ENCODE data around the gene CISH.

CISH gene

DNA sequence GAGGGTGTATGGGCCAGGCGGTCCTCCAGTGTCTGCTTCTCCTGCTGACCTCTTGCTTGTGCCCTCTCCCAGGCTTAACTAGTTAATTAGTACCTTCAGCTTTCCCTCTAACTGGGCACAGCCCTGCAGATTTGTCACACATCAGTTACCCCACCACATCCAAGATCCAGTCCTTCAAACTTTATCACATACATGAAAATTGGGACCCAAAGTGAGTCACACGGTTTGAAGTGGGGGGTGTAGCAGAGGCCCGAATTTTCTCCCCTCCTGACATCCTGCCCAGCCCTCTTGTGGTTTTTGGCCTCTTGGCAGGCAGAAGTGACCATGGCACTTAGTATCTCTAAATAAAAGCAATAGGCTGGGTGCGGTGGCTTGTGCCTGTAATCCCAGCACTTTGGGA lies 9.2 kb upstream of the CISH start:
- TF ChIP-seq ZFP30 (CRISPR knock-in tag; IDR thresholded peaks at IDR 0.05) = no peak
- TF ChIP-seq PPARA (CRISPR knock-in tag; IDR thresholded peaks at IDR 0.05; ENCODE audit: borderline replicate concordance) = no peak
- no peak for TF ChIP-seq GLIS3 (CRISPR knock-in tag; IDR thresholded peaks at IDR 0.05)
- TF ChIP-seq, protein P1, sequence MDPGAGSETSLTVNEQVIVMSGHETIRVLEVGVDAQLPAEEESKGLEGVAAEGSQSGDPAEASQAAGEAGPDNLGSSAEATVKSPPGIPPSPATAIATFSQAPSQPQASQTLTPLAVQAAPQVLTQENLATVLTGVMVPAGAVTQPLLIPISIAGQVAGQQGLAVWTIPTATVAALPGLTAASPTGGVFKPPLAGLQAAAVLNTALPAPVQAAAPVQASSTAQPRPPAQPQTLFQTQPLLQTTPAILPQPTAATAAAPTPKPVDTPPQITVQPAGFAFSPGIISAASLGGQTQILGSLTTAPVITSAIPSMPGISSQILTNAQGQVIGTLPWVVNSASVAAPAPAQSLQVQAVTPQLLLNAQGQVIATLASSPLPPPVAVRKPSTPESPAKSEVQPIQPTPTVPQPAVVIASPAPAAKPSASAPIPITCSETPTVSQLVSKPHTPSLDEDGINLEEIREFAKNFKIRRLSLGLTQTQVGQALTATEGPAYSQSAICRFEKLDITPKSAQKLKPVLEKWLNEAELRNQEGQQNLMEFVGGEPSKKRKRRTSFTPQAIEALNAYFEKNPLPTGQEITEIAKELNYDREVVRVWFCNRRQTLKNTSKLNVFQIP (CRISPR knock-in tag; IDR thresholded peaks at IDR 0.05; ENCODE audit: borderline replicate concordance, low read depth) = no peak
- TF ChIP-seq, protein P2, sequence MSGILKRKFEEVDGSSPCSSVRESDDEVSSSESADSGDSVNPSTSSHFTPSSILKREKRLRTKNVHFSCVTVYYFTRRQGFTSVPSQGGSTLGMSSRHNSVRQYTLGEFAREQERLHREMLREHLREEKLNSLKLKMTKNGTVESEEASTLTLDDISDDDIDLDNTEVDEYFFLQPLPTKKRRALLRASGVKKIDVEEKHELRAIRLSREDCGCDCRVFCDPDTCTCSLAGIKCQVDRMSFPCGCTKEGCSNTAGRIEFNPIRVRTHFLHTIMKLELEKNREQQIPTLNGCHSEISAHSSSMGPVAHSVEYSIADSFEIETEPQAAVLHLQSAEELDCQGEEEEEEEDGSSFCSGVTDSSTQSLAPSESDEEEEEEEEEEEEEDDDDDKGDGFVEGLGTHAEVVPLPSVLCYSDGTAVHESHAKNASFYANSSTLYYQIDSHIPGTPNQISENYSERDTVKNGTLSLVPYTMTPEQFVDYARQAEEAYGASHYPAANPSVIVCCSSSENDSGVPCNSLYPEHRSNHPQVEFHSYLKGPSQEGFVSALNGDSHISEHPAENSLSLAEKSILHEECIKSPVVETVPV (CRISPR knock-in tag; IDR thresholded peaks at IDR 0.05) = no peak
- no peak for TF ChIP-seq ESRRG (CRISPR knock-in tag; IDR thresholded peaks at IDR 0.05)
- TF ChIP-seq ZNF70 (CRISPR knock-in tag; IDR thresholded peaks at IDR 0.05) = no peak
- no peak for TF ChIP-seq ZC3H10 (CRISPR knock-in tag; IDR thresholded peaks at IDR 0.05)
- TF ChIP-seq, protein P3, sequence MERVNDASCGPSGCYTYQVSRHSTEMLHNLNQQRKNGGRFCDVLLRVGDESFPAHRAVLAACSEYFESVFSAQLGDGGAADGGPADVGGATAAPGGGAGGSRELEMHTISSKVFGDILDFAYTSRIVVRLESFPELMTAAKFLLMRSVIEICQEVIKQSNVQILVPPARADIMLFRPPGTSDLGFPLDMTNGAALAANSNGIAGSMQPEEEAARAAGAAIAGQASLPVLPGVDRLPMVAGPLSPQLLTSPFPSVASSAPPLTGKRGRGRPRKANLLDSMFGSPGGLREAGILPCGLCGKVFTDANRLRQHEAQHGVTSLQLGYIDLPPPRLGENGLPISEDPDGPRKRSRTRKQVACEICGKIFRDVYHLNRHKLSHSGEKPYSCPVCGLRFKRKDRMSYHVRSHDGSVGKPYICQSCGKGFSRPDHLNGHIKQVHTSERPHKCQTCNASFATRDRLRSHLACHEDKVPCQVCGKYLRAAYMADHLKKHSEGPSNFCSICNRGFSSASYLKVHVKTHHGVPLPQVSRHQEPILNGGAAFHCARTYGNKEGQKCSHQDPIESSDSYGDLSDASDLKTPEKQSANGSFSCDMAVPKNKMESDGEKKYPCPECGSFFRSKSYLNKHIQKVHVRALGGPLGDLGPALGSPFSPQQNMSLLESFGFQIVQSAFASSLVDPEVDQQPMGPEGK (CRISPR knock-in tag; IDR thresholded peaks at IDR 0.05; ENCODE audit: borderline replicate concordance) = no peak
- TF ChIP-seq, protein P4, sequence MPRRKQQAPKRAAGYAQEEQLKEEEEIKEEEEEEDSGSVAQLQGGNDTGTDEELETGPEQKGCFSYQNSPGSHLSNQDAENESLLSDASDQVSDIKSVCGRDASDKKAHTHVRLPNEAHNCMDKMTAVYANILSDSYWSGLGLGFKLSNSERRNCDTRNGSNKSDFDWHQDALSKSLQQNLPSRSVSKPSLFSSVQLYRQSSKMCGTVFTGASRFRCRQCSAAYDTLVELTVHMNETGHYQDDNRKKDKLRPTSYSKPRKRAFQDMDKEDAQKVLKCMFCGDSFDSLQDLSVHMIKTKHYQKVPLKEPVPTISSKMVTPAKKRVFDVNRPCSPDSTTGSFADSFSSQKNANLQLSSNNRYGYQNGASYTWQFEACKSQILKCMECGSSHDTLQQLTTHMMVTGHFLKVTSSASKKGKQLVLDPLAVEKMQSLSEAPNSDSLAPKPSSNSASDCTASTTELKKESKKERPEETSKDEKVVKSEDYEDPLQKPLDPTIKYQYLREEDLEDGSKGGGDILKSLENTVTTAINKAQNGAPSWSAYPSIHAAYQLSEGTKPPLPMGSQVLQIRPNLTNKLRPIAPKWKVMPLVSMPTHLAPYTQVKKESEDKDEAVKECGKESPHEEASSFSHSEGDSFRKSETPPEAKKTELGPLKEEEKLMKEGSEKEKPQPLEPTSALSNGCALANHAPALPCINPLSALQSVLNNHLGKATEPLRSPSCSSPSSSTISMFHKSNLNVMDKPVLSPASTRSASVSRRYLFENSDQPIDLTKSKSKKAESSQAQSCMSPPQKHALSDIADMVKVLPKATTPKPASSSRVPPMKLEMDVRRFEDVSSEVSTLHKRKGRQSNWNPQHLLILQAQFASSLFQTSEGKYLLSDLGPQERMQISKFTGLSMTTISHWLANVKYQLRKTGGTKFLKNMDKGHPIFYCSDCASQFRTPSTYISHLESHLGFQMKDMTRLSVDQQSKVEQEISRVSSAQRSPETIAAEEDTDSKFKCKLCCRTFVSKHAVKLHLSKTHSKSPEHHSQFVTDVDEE (CRISPR knock-in tag; IDR thresholded peaks at IDR 0.05) = no peak
- TF ChIP-seq ISL1 (CRISPR knock-in tag; IDR thresholded peaks at IDR 0.05) = no peak
- TF ChIP-seq TOX (CRISPR knock-in tag; IDR thresholded peaks at IDR 0.05; ENCODE audit: borderline replicate concordance) = no peak
- no peak for TF ChIP-seq RARB (CRISPR knock-in tag; IDR thresholded peaks at IDR 0.05)
- TF ChIP-seq ZFP3 (CRISPR knock-in tag; IDR thresholded peaks at IDR 0.05) = no peak
- no peak for TF ChIP-seq BACH2 (CRISPR knock-in tag; IDR thresholded peaks at IDR 0.05; ENCODE audit: borderline replicate concordance)
- TF ChIP-seq ARNTL (CRISPR knock-in tag; IDR thresholded peaks at IDR 0.05; ENCODE audit: borderline replicate concordance, low read depth) = no peak
- TF ChIP-seq OSR1 (CRISPR knock-in tag; IDR thresholded peaks at IDR 0.05) = no peak
- TF ChIP-seq SNAI2 (CRISPR knock-in tag; IDR thresholded peaks at IDR 0.05) = no peak
- TF ChIP-seq, protein P5, sequence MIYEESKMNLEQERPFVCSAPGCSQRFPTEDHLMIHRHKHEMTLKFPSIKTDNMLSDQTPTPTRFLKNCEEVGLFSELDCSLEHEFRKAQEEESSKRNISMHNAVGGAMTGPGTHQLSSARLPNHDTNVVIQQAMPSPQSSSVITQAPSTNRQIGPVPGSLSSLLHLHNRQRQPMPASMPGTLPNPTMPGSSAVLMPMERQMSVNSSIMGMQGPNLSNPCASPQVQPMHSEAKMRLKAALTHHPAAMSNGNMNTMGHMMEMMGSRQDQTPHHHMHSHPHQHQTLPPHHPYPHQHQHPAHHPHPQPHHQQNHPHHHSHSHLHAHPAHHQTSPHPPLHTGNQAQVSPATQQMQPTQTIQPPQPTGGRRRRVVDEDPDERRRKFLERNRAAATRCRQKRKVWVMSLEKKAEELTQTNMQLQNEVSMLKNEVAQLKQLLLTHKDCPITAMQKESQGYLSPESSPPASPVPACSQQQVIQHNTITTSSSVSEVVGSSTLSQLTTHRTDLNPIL (CRISPR knock-in tag; IDR thresholded peaks at IDR 0.05; ENCODE audit: low read depth) = no peak
- ATAC-seq = no peak

DNA sequence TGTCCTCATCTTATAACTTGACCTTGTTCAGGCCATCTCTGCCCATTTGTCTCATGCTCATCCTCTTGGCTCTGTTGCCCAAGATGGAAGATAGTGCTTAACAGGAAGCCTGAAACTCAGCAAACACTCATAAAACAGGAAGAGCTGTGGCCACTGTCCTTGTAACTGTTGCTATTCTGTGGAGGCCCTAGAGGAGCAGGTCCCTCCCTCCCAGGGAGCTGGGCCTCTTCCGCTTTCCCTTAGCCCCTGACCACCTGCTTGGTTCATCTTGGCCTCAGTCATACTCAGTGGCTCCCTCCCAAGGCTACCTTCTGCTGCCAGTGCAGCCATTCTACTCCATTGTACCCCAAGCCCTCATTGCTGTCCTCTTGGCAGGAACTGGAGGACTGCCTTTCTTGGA lies 8.8 kb upstream of the CISH start:
- no peak for ATAC-seq
- TF ChIP-seq, protein P4 (CRISPR knock-in tag; IDR thresholded peaks at IDR 0.05) = no peak
- no peak for TF ChIP-seq RARB (CRISPR knock-in tag; IDR thresholded peaks at IDR 0.05)
- no peak for TF ChIP-seq ARNTL (CRISPR knock-in tag; IDR thresholded peaks at IDR 0.05; ENCODE audit: borderline replicate concordance, low read depth)
- no peak for TF ChIP-seq SNAI2 (CRISPR knock-in tag; IDR thresholded peaks at IDR 0.05)
- TF ChIP-seq ZFP30 (CRISPR knock-in tag; IDR thresholded peaks at IDR 0.05) = no peak
- TF ChIP-seq ZFP3 (CRISPR knock-in tag; IDR thresholded peaks at IDR 0.05) = no peak
- no peak for TF ChIP-seq ZC3H10 (CRISPR knock-in tag; IDR thresholded peaks at IDR 0.05)
- no peak for TF ChIP-seq GLIS3 (CRISPR knock-in tag; IDR thresholded peaks at IDR 0.05)
- TF ChIP-seq, protein P1 (CRISPR knock-in tag; IDR thresholded peaks at IDR 0.05; ENCODE audit: borderline replicate concordance, low read depth) = no peak
- no peak for TF ChIP-seq BACH2 (CRISPR knock-in tag; IDR thresholded peaks at IDR 0.05; ENCODE audit: borderline replicate concordance)
- no peak for TF ChIP-seq ZNF8 (CRISPR knock-in tag; IDR thresholded peaks at IDR 0.05)
- TF ChIP-seq PPARA (CRISPR knock-in tag; IDR thresholded peaks at IDR 0.05; ENCODE audit: borderline replicate concordance) = no peak
- TF ChIP-seq, protein P2 (CRISPR knock-in tag; IDR thresholded peaks at IDR 0.05) = no peak
- no peak for TF ChIP-seq ZNF70 (CRISPR knock-in tag; IDR thresholded peaks at IDR 0.05)
- TF ChIP-seq ESRRG (CRISPR knock-in tag; IDR thresholded peaks at IDR 0.05) = no peak
- no peak for TF ChIP-seq ISL1 (CRISPR knock-in tag; IDR thresholded peaks at IDR 0.05)
- no peak for TF ChIP-seq CSDC2 (CRISPR knock-in tag; IDR thresholded peaks at IDR 0.05)
- no peak for TF ChIP-seq ZNF565 (CRISPR knock-in tag; conservative IDR thresholded peaks at IDR 0.05; ENCODE audit: low read depth)
